DMS153 treated with DMSO at 0.1 percent for 48 hours (cell line): ENCODE data around the gene G2E3.
"Not testable (repeated sequence)": the region's sequence is repeated elsewhere in the genome, so short reads cannot be mapped to it uniquely, and the experiment has no call there.

ENCODE experiments used
- DNase-seq: peaks from one replicate; lab custom pipeline; 2025; ENCODE audit not compliant: unreplicated experiment; lab: John Stamatoyannopoulos, UW

G2E3 gene

DNA sequence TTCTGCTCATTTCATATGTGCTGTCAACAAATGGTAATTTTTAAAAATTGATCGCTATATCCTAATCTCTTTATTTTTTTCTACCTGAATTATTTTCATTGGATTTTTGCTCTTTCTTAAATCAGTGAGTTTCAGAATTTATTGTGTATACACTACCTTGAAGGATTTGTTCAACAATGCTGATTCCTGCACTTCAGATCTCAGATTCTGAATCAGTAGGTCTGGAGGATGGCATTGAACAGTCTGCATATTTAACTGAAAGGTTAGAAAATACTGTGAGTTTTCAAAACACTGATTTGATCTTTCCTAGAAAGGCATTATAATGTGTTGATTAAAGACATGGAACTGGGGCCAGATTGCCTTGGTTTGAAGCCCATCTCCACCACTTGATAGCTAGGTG, 1.6 kb downstream of the G2E3 start:
- DNase-seq, result no peak

DNA sequence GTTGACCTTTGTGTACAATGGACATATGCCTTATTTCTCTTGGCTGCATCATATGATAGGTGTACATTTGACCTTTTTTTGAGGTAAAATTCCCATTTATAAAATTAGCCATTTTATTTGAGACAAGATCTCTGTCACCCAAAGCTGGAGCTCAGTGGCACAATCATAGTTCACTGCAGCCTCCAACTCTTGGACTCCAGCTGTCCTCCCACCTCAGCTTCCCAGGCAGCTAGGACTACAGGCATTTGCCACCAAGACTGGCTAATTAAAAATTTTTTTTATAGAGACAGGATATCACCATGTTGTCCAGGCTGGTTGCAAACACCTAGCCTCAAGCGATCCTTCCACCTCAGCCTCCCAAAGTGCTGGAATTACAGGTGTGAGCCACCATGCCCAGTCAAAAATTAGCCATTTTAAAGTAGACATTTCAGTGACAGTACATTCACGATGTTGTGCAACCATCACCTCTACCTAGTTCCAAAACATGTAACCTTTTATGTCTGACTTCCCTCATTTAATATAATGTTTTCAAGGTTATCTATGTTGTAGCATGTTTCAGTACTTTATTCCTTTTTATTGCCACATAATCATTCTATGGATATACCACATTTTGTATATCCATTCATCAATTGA, 5.4 kb downstream of the G2E3 start:
- no peak for DNase-seq

DNA sequence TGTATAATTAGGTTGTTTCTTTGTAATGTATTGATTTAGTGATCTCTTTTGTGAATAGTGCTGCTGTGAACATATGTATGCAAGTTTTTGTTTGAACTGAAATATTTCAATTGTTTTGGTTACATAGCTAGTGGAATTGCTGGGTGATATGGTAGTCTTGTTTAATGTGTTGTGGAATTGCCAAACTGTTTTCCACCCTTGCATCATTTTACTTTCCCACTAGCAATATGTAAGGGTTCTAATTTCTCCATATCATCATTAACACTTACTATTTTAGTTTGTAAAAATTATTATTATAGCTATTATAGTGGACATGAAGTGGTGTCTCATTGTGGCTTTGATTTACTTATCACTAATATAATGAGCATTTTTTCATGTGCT, 5.9 kb downstream of the G2E3 start:
- DNase-seq, result no peak

DNA sequence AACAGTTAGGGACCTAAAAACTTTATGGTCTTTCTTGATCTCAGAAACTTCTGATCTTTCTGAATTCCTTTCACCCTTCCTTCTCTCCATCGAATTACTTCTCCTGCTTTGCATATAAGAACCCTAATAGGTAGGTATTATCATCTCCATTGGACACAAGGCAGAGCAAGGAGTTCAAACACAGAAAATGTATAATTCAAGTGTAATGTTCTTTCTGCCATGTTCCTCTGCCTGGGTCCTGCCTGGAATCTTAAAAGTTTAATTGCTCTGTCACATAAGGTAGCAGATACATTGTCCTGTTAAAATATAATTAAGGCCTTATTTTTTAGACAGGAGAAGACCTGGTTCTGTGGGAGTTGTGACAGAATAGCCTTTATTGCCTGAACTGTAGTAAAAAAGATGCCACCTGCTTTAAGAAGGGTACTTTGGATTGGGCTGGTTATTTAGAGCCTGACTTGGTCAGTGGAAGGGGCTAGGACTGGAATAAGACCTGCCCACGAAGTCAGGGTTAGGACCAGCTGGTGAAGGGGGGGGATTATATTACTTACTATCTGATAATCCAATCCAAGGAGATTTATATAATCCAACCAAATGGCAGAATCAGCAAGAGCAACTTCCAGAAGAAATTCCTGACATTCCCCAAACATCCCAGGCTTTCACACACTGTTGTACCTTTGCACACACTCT, 10.4 kb downstream of the G2E3 start:
- DNase-seq, result no peak

GRCh38 chr14:30569903-30570226, 10.9 kb downstream of the G2E3 start:
- DNase-seq, result no peak

DNA sequence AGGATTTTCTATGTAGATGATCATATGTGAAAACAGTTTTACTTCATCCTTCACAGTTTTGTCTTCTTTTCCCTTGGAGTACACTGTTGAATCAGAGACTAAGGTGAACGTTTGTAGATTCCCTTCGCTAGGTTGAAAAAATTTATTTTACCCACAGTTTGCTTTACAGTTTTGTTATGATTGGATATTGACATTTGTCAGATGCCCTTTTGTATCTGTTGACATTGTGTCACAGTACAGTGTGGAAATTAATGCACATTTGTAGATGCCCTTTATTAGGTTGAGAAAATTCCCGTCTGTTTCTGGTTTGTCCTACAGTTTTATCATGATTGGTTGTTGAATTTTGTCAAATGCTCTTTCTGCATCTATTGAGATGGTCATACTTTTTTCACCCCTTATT, 13.3 kb downstream of the G2E3 start:
- DNase-seq, result no peak

DNA sequence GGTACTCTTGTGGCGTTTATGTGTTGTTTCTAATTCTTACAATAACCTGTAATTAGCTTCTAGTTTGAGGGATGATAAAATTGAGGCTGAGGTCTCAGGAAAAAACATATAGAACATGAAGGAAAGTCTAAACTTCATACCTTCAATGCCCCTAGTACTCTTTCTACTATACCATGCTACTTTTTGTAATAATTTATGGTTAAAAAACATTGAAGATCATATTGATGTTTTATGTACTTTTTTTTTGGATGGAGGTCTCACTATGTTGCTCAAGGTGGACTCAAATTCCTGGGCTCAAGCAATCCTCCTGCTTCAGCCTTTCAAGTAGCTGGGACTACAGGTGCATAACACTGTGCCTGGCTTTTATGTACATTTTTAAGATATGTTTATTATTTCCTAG, 13.8 kb downstream of the G2E3 start:
- DNase-seq, result no peak

- no peak for DNase-seq
Observed at GRCh38 chr14:30573226-30573814, 14.4 kb downstream of the G2E3 start.

DNA sequence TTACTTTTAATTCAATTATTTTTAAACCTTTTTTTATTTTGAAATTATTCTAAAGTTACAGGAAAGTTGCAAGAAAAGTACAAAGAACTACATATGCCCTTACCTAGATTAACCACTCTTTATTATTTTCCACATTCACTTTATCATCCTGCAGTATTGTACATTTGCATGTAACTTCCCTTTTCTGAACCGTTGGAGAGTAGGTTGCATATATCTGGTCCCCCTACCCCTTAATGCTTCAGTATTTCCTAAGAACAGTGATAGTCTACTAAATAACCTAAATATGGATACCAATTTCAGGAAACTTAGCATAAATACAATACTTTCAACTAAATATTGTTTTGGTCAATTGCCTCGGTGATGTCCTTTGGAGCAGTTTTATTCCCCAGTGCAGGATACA, 15.0 kb downstream of the G2E3 start:
- DNase-seq, result no peak

- not testable (repeated sequence) for DNase-seq
Observed at GRCh38 chr14:30574777-30575176, 15.8 kb downstream of the G2E3 start.

- not testable (repeated sequence) for DNase-seq
Observed at GRCh38 chr14:30576333-30576732, 17.4 kb downstream of the G2E3 start.

- DNase-seq, result no peak
Observed at GRCh38 chr14:30580616-30581282, 21.8 kb downstream of the G2E3 start.

- DNase-seq, result no peak
Observed at GRCh38 chr14:30581283-30581625, 22.3 kb downstream of the G2E3 start.

- no peak for DNase-seq
Observed at GRCh38 chr14:30582376-30582775, 23.4 kb downstream of the G2E3 start.

- no peak for DNase-seq
Observed at GRCh38 chr14:30584058-30584630, 25.2 kb downstream of the G2E3 start.

DNA sequence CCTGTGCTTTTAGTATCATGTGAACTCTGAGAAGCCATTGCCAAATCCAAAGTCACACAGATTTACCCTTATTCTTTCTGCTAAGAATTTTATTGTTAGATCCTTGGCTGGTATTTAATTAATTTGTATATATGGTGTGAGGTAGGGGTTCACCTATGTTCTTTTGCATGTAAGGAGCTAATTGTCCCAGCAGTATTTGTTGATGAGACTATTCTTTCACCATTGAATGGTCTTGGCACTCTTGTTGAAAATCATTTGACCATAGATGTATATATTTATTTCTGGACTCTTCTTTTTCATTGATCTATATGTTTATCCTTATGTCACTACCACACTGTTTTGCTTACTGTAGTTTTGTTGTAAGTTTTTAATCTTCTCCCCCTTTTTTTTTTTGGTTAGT, 26.2 kb downstream of the G2E3 start:
- DNase-seq, result no peak

GRCh38 chr14:30587141-30587540, 28.2 kb downstream of the G2E3 start:
- no peak for DNase-seq

DNA sequence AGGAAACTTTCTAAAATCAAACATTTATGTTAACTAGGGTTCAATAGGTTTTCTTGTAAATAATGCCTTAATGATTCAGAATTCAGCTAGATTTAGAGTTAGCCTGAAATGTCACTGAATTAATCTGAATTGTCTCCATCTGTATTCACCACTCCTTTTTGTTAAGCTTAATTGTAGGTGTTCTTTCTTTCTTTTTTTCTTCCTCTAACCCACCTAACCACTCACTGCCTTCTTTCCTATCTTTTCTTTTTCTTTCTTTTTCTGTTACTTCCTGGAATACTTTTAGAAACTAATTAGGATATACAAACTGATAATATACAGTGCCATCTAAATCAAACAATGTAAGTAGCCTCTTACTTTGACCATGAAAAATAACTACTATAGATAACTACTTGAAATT, 29.9 kb downstream of the G2E3 start:
- DNase-seq, result no peak

DNA sequence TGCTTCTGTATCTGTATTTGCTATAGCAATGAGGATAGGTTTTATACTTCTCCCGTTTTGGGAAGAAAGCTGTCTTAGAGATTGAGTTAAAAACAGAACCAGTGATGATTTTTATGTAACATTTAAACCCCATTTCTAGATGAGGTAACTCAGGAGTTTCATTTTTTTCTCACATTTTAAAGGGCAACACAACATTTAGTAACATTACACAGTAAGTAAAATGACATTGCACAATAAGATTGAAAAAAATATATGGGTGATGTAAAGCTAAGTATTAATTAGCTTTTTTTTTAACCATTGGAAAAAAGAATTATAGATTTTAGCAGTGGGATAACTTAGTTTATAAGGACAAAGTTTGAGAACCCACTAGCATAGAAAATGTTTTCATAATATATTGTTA, 38.0 kb downstream of the G2E3 start:
- no peak for DNase-seq

GRCh38 chr14:30597504-30597903, 38.5 kb downstream of the G2E3 start:
- DNase-seq, result no peak

GRCh38 chr14:30600922-30601918, 42.3 kb downstream of the G2E3 start:
- no peak for DNase-seq
